Spleen (tissue), 11 donors: ENCODE results near the gene ZNHIT2. TPM values are rescaled to one million over a fixed set of nuclear protein-coding genes. Genes with fewer than 3 reads are reported as not detected.

Experiments used
- DNase-seq: peaks from one replicate; pipeline ENCODE4 v3.0.0-alpha.2; 2020
- H3K27ac ChIP-seq, 8 donors: fragments of 200-600 bp; sonication (generic) in 7 of 8; 1 replicate in 4 of 8; 2 replicates in 4 of 8; pipeline versions ENCODE4 v1.5.0 to v1.8.0; 2016 to 2021; ENCODE audit warnings: inconsistent platforms in 4 of 8, mild to moderate bottlenecking in 4 of 8, moderate library complexity in 1 of 8
- H3K27me3 ChIP-seq, 7 donors: fragments of 200-600 bp; sonication (generic) in 6 of 7; replicated peaks in 1 of 7; 1 replicate in 4 of 7; 2 replicates in 3 of 7; pipeline versions ENCODE4 v1.5.0 to v1.8.0; 2016 to 2021; ENCODE audit warnings: inconsistent platforms in 3 of 7, mild to moderate bottlenecking in 1 of 7
- H3K36me3 ChIP-seq, 6 donors: fragments of 200-600 bp; sonication (generic) in 5 of 6; 1 replicate in 4 of 6; 2 replicates in 2 of 6; pipeline versions ENCODE4 v1.5.0 to v1.8.0; 2016 to 2021; ENCODE audit warnings: inconsistent platforms in 2 of 6
- H3K4me1 ChIP-seq, 6 donors: fragments of 200-600 bp; sonication (generic) in 5 of 6; 1 replicate in 3 of 6; 2 replicates in 3 of 6; pipeline versions ENCODE4 v1.5.0 to v1.8.0; 2016 to 2021; ENCODE audit warnings: inconsistent platforms in 3 of 6
- H3K4me3 ChIP-seq, 8 donors: fragments of 200-600 bp; sonication (generic) in 7 of 8; 1 replicate in 4 of 8; 2 replicates in 4 of 8; pipeline versions ENCODE4 v1.5.0 to v1.8.0; 2016 to 2021; ENCODE audit warnings: inconsistent platforms in 4 of 8, mild to moderate bottlenecking in 4 of 8, moderate library complexity in 2 of 8
- H3K9me3 ChIP-seq, 8 donors: fragments of 200-600 bp; sonication (generic) in 7 of 8; 1 replicate in 4 of 8; 2 replicates in 4 of 8; pipeline versions ENCODE4 v1.5.0 to v1.8.0; 2016 to 2021; ENCODE audit warnings: inconsistent platforms in 4 of 8
- CTCF ChIP-seq, 11 experiments: fragments of 200-600 bp in 7 of 11; fragments of 450-650 bp in 4 of 11; sonication (generic) in 4 of 11; IDR thresholded peaks in 8 of 11; conservative IDR thresholded peaks in 3 of 11; 1 replicate in 7 of 11; 2 replicates in 4 of 11; pipeline versions ENCODE4 v1.4.0 to v1.8.0; 2016 to 2021; ENCODE audit warnings: antibody characterized with exemption in 11 of 11, inconsistent platforms in 4 of 11, mild to moderate bottlenecking in 1 of 11
- POLR2A ChIP-seq, 3 donors: fragments of 450-650 bp; IDR thresholded peaks; one replicate each; pipeline ENCODE4 v1.5.1; 2017; ENCODE audit warnings: antibody characterized with exemption in 3 of 3, mild to moderate bottlenecking in 1 of 3
- POLR2AphosphoS5 ChIP-seq, 3 donors: sonication (generic); formaldehyde crosslinking; IDR thresholded peaks; one replicate each; pipeline ENCODE4 v1.5.1; 2017; ENCODE audit warnings: antibody characterized with exemption in 3 of 3
- WGBS, 5 donors: extraction: QIAGEN DNeasy Blood & Tissue Kit in 3 of 5; methylation state at CpG; one replicate each; pipeline versions ENCODE4 v1.1.5 to v1.1.7; 2013 to 2018; 5-methylcytosine and 5-hydroxymethylcytosine counted together
- intact Hi-C: fragments of 100-400 bp; cut with DNase I; formaldehyde crosslinking; loops from one replicate; pipeline ENCODE4 v1.15.0; 2023; ENCODE audit warnings: low total_unique reads
- polyA plus RNA-seq, 3 donors: library from polyadenylated mRNA; stranded (reverse); fragments of 200-250 nt; gene quantifications; one replicate each; pipeline ENCODE4 v1.2.1, GENCODE V29; 2013
- total RNA-seq, 7 donors: library from RNA; depleted of rRNA in 3 of 7; stranded (reverse); fragments of >200 nt in 3 of 7; fragmentation: NEBNext Ultra II Directional in 4 of 7; extraction: Animal tissue kit (Norgen Biotek cat#: 25700) in 4 of 7; gene quantifications; one replicate each; pipeline versions ENCODE4 v1.1.0 to v1.2.1, GENCODE V29; 2016 to 2021
- donor health status: healthy with polysubstance abuse.
- donor health status: DM: no; HTN: no; CAD: no; lungs with moderate emphysema.
- donor health status: DM: no; HTN: no; CAD: no.
- donor health status: Bipolar disorder and iron deficiency.
- donor health status: healthy.
- donor health status: DM: no; HTN: no; CAD: no.
- donor health status: DM: yes; HTN: yes; CAD: no.

Gene ZNHIT2
- total and polyA plus RNA-seq, 10 donors: 7.9 to 21.1 (median 13.3) TPM

GRCh38 chr11:65133724-65134123, 16.2 kb upstream of the ZNHIT2 start:
- peak overlapping the region; percentile 92 to 100 (median 98) for H3K27ac ChIP-seq
- TF ChIP-seq POLR2AphosphoS5 (IDR thresholded peaks at IDR 0.05): no peak
- TF ChIP-seq CTCF (IDR thresholded peaks at IDR 0.05 in 8 of 11, conservative IDR thresholded peaks at IDR 0.05 in 3 of 11): no peak
- no peak for TF ChIP-seq POLR2A (IDR thresholded peaks at IDR 0.05)
- no peaks in the 10 kb centered on the region for H3K27me3 ChIP-seq
- WGBS, 5 donors: 0 to 3% (median 2%) methylated on average over 10 to 20 of the region's 20 CpGs
- H3K4me3 ChIP-seq: peak overlapping the region; percentile 77 to 99 (median 96)
- H3K4me1 ChIP-seq: peaks cover 38 to 78% (median 58%) of the 10 kb centered on the region in 6 donors
- H3K36me3 ChIP-seq: peaks cover 5 to 43% (median 41%) of the 10 kb centered on the region in 6 donors
- intact Hi-C loops: no loop called here
- no peaks in the 10 kb centered on the region for H3K9me3 ChIP-seq
- DNase-seq: no peak

GRCh38 chr11:65132988-65133700, 15.6 kb upstream of the ZNHIT2 start:
- peak; percentile 93 for DNase-seq
- Histone ChIP-seq H3K4me3 (peak overlapping the region; percentile 77 to 99 (median 96)), H3K9me3 (no peaks in the 10 kb centered on the region), H3K4me1 (peaks cover 38 to 84% (median 58%) of the 10 kb centered on the region in 6 donors), H3K27me3 (no peaks in the 10 kb centered on the region), H3K36me3 (peaks cover 5 to 49% (median 47%) of the 10 kb centered on the region in 6 donors), H3K27ac (peak overlapping the region; percentile 3 to 100 (median 98))
- no peak for TF ChIP-seq POLR2A (IDR thresholded peaks at IDR 0.05)
- TF ChIP-seq POLR2AphosphoS5 (IDR thresholded peaks at IDR 0.05): peak; percentile 45 to 68 (median 64)
- WGBS, 5 donors: 32 to 48% (median 36%) methylated on average over 14 to 18 of the region's 18 CpGs
- intact Hi-C loops: no loop called here

- peaks cover 38 to 85% (median 58%) of the 10 kb centered on the region in 6 donors for H3K4me1 ChIP-seq
- TF ChIP-seq CTCF (IDR thresholded peaks at IDR 0.05 in 8 of 11, conservative IDR thresholded peaks at IDR 0.05 in 3 of 11): no peak
- TF ChIP-seq POLR2A (IDR thresholded peaks at IDR 0.05): peak in 1 of 3 donors; percentile 12
- TF ChIP-seq POLR2AphosphoS5 (IDR thresholded peaks at IDR 0.05): peak; percentile 46 to 80 (median 70)
- peak overlapping the region; percentile 77 to 99 (median 96) for H3K4me3 ChIP-seq
- peak; percentile 89 for DNase-seq
- intact Hi-C loops: no loop called here
- H3K9me3 ChIP-seq: no peaks in the 10 kb centered on the region
- peak overlapping the region; percentile 3 to 100 (median 96) for H3K27ac ChIP-seq
- H3K27me3 ChIP-seq: no peaks in the 10 kb centered on the region
- WGBS, 5 donors: 47 to 66% (median 55%) methylated on average over 9 to 10 of the region's 10 CpGs
- H3K36me3 ChIP-seq: peaks cover 9 to 57% (median 54%) of the 10 kb centered on the region in 6 donors
Observed at GRCh38 chr11:65132238-65132987, 14.9 kb upstream of the ZNHIT2 start.

GRCh38 chr11:65131895-65132237, 14.4 kb upstream of the ZNHIT2 start:
- intact Hi-C loops: no loop called here
- 51 to 75% (median 71%) methylated on average over 6 of the region's 6 CpGs for WGBS, 5 donors
- Histone ChIP-seq H3K9me3 (no peaks in the 10 kb centered on the region), H3K4me1 (peaks cover 38 to 86% (median 58%) of the 10 kb centered on the region in 6 donors), H3K27me3 (no peaks in the 10 kb centered on the region), H3K36me3 (peaks cover 9 to 62% (median 60%) of the 10 kb centered on the region in 6 donors), H3K4me3 (peak overlapping the region in 7 of 8 donors; percentile 77 to 98 (median 95)), H3K27ac (peak overlapping the region in 7 of 8 donors; percentile 9 to 100 (median 92))
- TF ChIP-seq CTCF (IDR thresholded peaks at IDR 0.05 in 8 of 11, conservative IDR thresholded peaks at IDR 0.05 in 3 of 11) (no peak), POLR2A (IDR thresholded peaks at IDR 0.05) (no peak), POLR2AphosphoS5 (IDR thresholded peaks at IDR 0.05) (no peak)
- peak; percentile 74 for DNase-seq
